HepG2 (cell line): ENCODE results near the gene LRP2. TPM values are rescaled to one million over a fixed set of nuclear protein-coding genes. Genes with fewer than 3 reads are reported as not detected.

Experiments used
- ATAC-seq: fragments of 200-7000 bp; cut with Tn5 transposase; 3 replicates; pipeline ENCODE4 v1.9.1; 2020; ENCODE audit warnings: mild to moderate bottlenecking, moderate library complexity
- BruUV-seq: library from RNA; stranded (reverse); fragments of 400-500 nt; replicated peaks from 2 replicates; lab custom pipeline; 2021; lab: Mats Ljungman, UMichigan
- CTCF ChIA-PET: fragments of 300-600 bp; formaldehyde crosslinking; extraction: SDS; loops from one replicate; lab custom pipeline; 2021; ENCODE audit warnings: low total read pairs, inconsistent platforms, low intra/inter-chr PET ratio; lab: Yijun Ruan, JAX
- POLR2A ChIA-PET: fragments of 350-600 bp; sonication (Branson Sonifier 250); formaldehyde crosslinking; loops from one replicate; lab custom pipeline; 2020; ENCODE audit warnings: antibody characterized with exemption, inconsistent platforms; lab: Yijun Ruan, JAX
- DNase-seq: peaks from one replicate; pipeline ENCODE4 v3.0.0-alpha.2; 2015; ENCODE audit warnings: low spot score
- FAIRE-seq: peaks from 3 replicates; lab custom pipeline; 2011; peaks lifted over from hg19 to GRCh38; lab: Jason Lieb, UNC
- H2AFZ ChIP-seq: one replicate; pipeline ENCODE4 v1.6.1; 2011; ENCODE audit warnings: low read length, inconsistent platforms
- H3K27ac ChIP-seq: fragments of 300-600 bp; 3 replicates; pipeline ENCODE4 v1.8.0; 2011; ENCODE audit warnings: mixed run types, mild to moderate bottlenecking, mixed read lengths, low read length, inconsistent platforms; ENCODE audit not compliant: insufficient read depth; ENCODE audit errors: extremely low read length
- H3K27me3 ChIP-seq, 2 experiments: fragments of 200-600 bp in 1 of 2; 2 replicates in 1 of 2; 3 replicates in 1 of 2; pipeline versions ENCODE4 v1.6.0 to v1.8.0; 2011; ENCODE audit warnings: low read length in 2 of 2, mild to moderate bottlenecking in 2 of 2, moderate library complexity in 2 of 2, inconsistent platforms in 1 of 2; ENCODE audit not compliant: insufficient read depth in 2 of 2, control insufficient read depth in 1 of 2
- H3K36me3 ChIP-seq, 2 experiments: fragments of 200-600 bp in 1 of 2; replicated peaks in 1 of 2; 2 replicates in 1 of 2; 3 replicates in 1 of 2; pipeline versions ENCODE4 v1.5.1 to v1.8.0; 2011; ENCODE audit warnings: low read length in 2 of 2, inconsistent platforms in 1 of 2; ENCODE audit not compliant: insufficient read depth in 2 of 2, control insufficient read depth in 1 of 2
- H3K4me1 ChIP-seq: 2 replicates; pipeline ENCODE4 v1.5.1; 2012; ENCODE audit warnings: low read length, inconsistent platforms; ENCODE audit not compliant: insufficient read depth
- H3K4me2 ChIP-seq: 2 replicates; pipeline ENCODE4 v1.6.0; 2011; ENCODE audit warnings: low read depth, low read length, inconsistent platforms
- H3K4me3 ChIP-seq, 3 experiments: fragments of 200-600 bp in 1 of 3; sonication (generic), shearing (Covaris generic) in 1 of 3; replicated peaks in 1 of 3; 2 replicates each; pipeline ENCODE4 v1.5.1; 2011 to 2016; ENCODE audit warnings: low read length in 3 of 3, inconsistent platforms in 2 of 3, low read depth in 2 of 3, mild to moderate bottlenecking in 2 of 3, control low read depth in 1 of 3, mixed read lengths in 1 of 3; ENCODE audit not compliant: insufficient read depth in 1 of 3
- H3K79me2 ChIP-seq: one replicate; pipeline ENCODE4 v1.6.1; 2011; ENCODE audit warnings: low read length, inconsistent platforms; ENCODE audit not compliant: insufficient read depth
- H3K9ac ChIP-seq: 2 replicates; pipeline ENCODE4 v1.6.0; 2011; ENCODE audit warnings: mild to moderate bottlenecking, low read depth, low read length, inconsistent platforms; ENCODE audit not compliant: insufficient read depth
- H3K9me3 ChIP-seq: 2 replicates; pipeline ENCODE4 v1.5.1; 2012; ENCODE audit warnings: mild to moderate bottlenecking, low read length
- H4K20me1 ChIP-seq: 2 replicates; pipeline ENCODE4 v1.6.0; 2011; ENCODE audit warnings: inconsistent platforms, mild to moderate bottlenecking, low read length, moderate library complexity; ENCODE audit not compliant: insufficient read depth
- ELF1 ChIP-seq: sonication (generic); formaldehyde crosslinking; IDR thresholded peaks from 2 replicates; pipeline ENCODE4 v1.4.0; 2020; ENCODE audit warnings: missing genetic modification reagents
- HDAC2 ChIP-seq: sonication (generic); formaldehyde crosslinking; IDR thresholded peaks from 2 replicates; pipeline ENCODE4 v1.4.0; 2020; ENCODE audit warnings: missing genetic modification reagents
- HNRNPK ChIP-seq: fragments of 200-400 bp; formaldehyde crosslinking; IDR thresholded peaks from 2 replicates; pipeline ENCODE4 v1.6.1; 2018; ENCODE audit warnings: low read length, low read depth, moderate library complexity, mild to moderate bottlenecking; ENCODE audit not compliant: poor library complexity, severe bottlenecking
- JARID2 ChIP-seq: sonication (generic); formaldehyde crosslinking; IDR thresholded peaks from 2 replicates; pipeline ENCODE4 v1.8.1; 2023; ENCODE audit warnings: missing genetic modification reagents, inconsistent platforms; ENCODE audit not compliant: insufficient replicate concordance
- SMC3 ChIP-seq: IDR thresholded peaks from 2 replicates; pipeline ENCODE4 v1.6.1; 2011; ENCODE audit warnings: low read length, improper control_type of control experiment
- SRSF9 ChIP-seq: fragments of 200-400 bp; formaldehyde crosslinking; IDR thresholded peaks from 2 replicates; pipeline ENCODE4 v1.6.1; 2018; ENCODE audit warnings: borderline replicate concordance, mild to moderate bottlenecking, low read depth, low read length; ENCODE audit not compliant: insufficient read depth, poor library complexity, severe bottlenecking
- SSRP1 ChIP-seq: IDR thresholded peaks from 2 replicates; pipeline ENCODE4 v1.6.1; 2016; ENCODE audit warnings: control low read depth
- ZFP82 ChIP-seq: sonication (generic); formaldehyde crosslinking; IDR thresholded peaks from 2 replicates; pipeline ENCODE4 v1.5.1; 2020; ENCODE audit warnings: mild to moderate bottlenecking, missing genetic modification reagents, borderline replicate concordance
- ZKSCAN1 ChIP-seq: fragments of 150-350 bp; IDR thresholded peaks from 2 replicates; pipeline ENCODE4 v1.6.1; 2014; ENCODE audit warnings: low read length
- ZNF629 ChIP-seq: sonication (generic); formaldehyde crosslinking; conservative IDR thresholded peaks from 2 replicates; pipeline ENCODE4 v1.5.0; 2020; ENCODE audit warnings: missing genetic modification reagents
- ZNF7 ChIP-seq: IDR thresholded peaks from 2 replicates; pipeline ENCODE4 v1.6.1; 2016; ENCODE audit warnings: missing biosample characterization, missing genetic modification reagents
- WGBS: methylation state at CpG from one replicate; pipeline ENCODE4 v1.1.6; 2017; ENCODE audit warnings: low lambda C conversion rate; 5-methylcytosine and 5-hydroxymethylcytosine counted together
- in situ Hi-C: cut with HindIII; loops from 2 replicates; pipeline ENCODE4 v1.10.0; 2017; ENCODE audit warnings: low pct_unique_long_range_greater_than_20kb; ENCODE audit not compliant: extremely low pct_ligation_motif_present
- intact Hi-C: fragments of 100-400 bp; cut with micrococcal nuclease; formaldehyde crosslinking; loops from one replicate; pipeline ENCODE4 v1.10.0; 2022; ENCODE audit not compliant: unreplicated experiment
- polyA plus RNA-seq, 8 experiments: library from polyadenylated mRNA; depleted of rRNA in 3 of 8; stranded (reverse) in 7 of 8; unstranded in 1 of 8; fragments of >200 nt; fragmentation: Illumina TruSeq in 4 of 8; extraction: Trizol in 4 of 8; gene quantifications; 2 replicates each; pipeline versions ENCODE4 v1.2.1 to v1.2.3, GENCODE V29; 2011 to 2016; ENCODE audit warnings: low read depth in 4 of 8, missing spikeins in 1 of 8, mixed read lengths in 1 of 8; ENCODE audit not compliant: insufficient read depth in 1 of 8
- total RNA-seq, 5 experiments: library from RNA; depleted of rRNA; stranded (reverse); fragments of >200 nt; fragmentation: Illumina TruSeq; extraction: Trizol; gene quantifications; 2 replicates each; pipeline ENCODE4 v1.2.3, GENCODE V29; 2016; ENCODE audit warnings: low read depth in 1 of 5
- TF ChIP-seq, protein P1 (sequence below), 2 experiments: sonication (generic) in 1 of 2; formaldehyde crosslinking in 1 of 2; IDR thresholded peaks; 2 replicates each; pipeline versions ENCODE4 v1.5.1 to v1.6.1; 2011 to 2020; ENCODE audit warnings: borderline replicate concordance in 1 of 2, low read depth in 1 of 2, low read length in 1 of 2, mild to moderate bottlenecking in 1 of 2, missing genetic modification reagents in 1 of 2, moderate library complexity in 1 of 2
- TF ChIP-seq, protein P2 (sequence below): sonication (generic); formaldehyde crosslinking; IDR thresholded peaks from 2 replicates; pipeline ENCODE4 v1.5.1; 2020; ENCODE audit warnings: mild to moderate bottlenecking, missing genetic modification reagents
- TF ChIP-seq, protein P3 (sequence below): sonication (generic); formaldehyde crosslinking; IDR thresholded peaks from 2 replicates; pipeline ENCODE4 v1.5.1; 2020; ENCODE audit warnings: missing genetic modification reagents, mild to moderate bottlenecking, borderline replicate concordance
- TF ChIP-seq, protein P4 (sequence below): IDR thresholded peaks from 2 replicates; pipeline ENCODE4 v1.6.1; 2016
- TF ChIP-seq, protein P5 (sequence below): sonication (generic); formaldehyde crosslinking; IDR thresholded peaks from 2 replicates; pipeline ENCODE4 v1.8.0; 2022; ENCODE audit warnings: missing genetic modification reagents, mild to moderate bottlenecking, inconsistent platforms, borderline replicate concordance

Gene LRP2
- total and polyA plus RNA-seq, 2 of the 13 experiments (the other 11 are each of a cell fraction or from before 2014, with no cell fraction given), result 0.03 to 0.15 TPM

GRCh38 chr2:169232551-169233154, 129.7 kb downstream of the LRP2 start:
- WGBS, result 49% methylated on average over 11 of the region's 11 CpGs
- Histone ChIP-seq H3K27me3 (peaks cover 0 to 8% of the 10 kb centered on the region in 2 experiments; a peak in 2 of 5 replicates), H3K27ac (no peak overlapping the region), H2AFZ (no peak overlapping the region), H3K79me2 (no peaks in the 10 kb centered on the region), H3K4me2 (no peak overlapping the region), H3K9me3 (no peaks in the 10 kb centered on the region), H3K9ac (no peak overlapping the region), H3K4me1 (0 out of 2 replicates have a peak, but pooled peaks cover under 1% of the 10 kb centered on the region), H4K20me1 (no peaks in the 10 kb centered on the region), H3K4me3 (no peak overlapping the region), H3K36me3 (no peaks in the 10 kb centered on the region)
- intact Hi-C loops (no loop called here), in situ Hi-C loops (no loop called here)
- ChIA-PET POLR2A (no interaction called here), CTCF (no interaction called here)
- BruUV-seq, result no TSS peak
- FAIRE-seq (no peak), DNase-seq (no peak), ATAC-seq (no peak)
- TF ChIP-seq JARID2, result no peak
- TF ChIP-seq, protein P1, sequence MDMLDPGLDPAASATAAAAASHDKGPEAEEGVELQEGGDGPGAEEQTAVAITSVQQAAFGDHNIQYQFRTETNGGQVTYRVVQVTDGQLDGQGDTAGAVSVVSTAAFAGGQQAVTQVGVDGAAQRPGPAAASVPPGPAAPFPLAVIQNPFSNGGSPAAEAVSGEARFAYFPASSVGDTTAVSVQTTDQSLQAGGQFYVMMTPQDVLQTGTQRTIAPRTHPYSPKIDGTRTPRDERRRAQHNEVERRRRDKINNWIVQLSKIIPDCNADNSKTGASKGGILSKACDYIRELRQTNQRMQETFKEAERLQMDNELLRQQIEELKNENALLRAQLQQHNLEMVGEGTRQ (IDR thresholded peaks at IDR 0.05; ENCODE audit: low read depth, low read length), result no peak
- TF ChIP-seq, protein P1 (CRISPR knock-in tag; IDR thresholded peaks at IDR 0.05; ENCODE audit: borderline replicate concordance), result no peak
- no peak for TF ChIP-seq HDAC2 (CRISPR knock-in tag)
- TF ChIP-seq, protein P2, sequence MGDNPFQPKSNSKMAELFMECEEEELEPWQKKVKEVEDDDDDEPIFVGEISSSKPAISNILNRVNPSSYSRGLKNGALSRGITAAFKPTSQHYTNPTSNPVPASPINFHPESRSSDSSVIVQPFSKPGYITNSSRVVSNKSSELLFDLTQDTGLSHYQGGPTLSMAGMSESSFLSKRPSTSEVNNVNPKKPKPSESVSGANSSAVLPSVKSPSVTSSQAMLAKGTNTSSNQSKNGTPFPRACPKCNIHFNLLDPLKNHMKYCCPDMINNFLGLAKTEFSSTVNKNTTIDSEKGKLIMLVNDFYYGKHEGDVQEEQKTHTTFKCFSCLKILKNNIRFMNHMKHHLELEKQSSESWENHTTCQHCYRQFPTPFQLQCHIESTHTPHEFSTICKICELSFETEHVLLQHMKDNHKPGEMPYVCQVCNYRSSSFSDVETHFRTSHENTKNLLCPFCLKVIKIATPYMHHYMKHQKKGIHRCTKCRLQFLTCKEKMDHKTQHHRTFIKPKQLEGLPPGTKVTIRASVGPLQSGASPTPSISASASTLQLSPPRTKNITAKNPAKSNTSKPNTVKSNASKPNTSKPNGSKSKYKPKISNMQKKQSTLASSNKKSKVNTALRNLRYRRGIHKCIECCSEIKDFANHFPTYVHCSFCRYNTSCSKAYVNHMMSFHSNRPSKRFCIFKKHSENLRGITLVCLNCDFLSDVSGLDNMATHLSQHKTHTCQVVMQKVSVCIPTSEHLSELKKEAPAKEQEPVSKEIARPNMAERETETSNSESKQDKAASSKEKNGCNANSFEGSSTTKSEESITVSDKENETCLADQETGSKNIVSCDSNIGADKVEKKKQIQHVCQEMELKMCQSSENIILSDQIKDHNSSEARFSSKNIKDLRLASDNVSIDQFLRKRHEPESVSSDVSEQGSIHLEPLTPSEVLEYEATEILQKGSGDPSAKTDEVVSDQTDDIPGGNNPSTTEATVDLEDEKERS, result no peak
- no peak for TF ChIP-seq ZKSCAN1
- TF ChIP-seq SMC3, result no peak
- no peak for TF ChIP-seq HNRNPK
- TF ChIP-seq, protein P3, sequence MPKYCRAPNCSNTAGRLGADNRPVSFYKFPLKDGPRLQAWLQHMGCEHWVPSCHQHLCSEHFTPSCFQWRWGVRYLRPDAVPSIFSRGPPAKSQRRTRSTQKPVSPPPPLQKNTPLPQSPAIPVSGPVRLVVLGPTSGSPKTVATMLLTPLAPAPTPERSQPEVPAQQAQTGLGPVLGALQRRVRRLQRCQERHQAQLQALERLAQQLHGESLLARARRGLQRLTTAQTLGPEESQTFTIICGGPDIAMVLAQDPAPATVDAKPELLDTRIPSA (CRISPR knock-in tag), result no peak
- TF ChIP-seq ELF1 (CRISPR knock-in tag), result no peak
- TF ChIP-seq ZNF7 (CRISPR knock-in tag), result no peak
- TF ChIP-seq, protein P4, sequence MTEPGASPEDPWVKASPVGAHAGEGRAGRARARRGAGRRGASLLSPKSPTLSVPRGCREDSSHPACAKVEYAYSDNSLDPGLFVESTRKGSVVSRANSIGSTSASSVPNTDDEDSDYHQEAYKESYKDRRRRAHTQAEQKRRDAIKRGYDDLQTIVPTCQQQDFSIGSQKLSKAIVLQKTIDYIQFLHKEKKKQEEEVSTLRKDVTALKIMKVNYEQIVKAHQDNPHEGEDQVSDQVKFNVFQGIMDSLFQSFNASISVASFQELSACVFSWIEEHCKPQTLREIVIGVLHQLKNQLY (CRISPR knock-in tag), result no peak
- TF ChIP-seq ZNF629 (CRISPR knock-in tag), result no peak
- TF ChIP-seq SSRP1 (CRISPR knock-in tag), result no peak
- TF ChIP-seq, protein P5, sequence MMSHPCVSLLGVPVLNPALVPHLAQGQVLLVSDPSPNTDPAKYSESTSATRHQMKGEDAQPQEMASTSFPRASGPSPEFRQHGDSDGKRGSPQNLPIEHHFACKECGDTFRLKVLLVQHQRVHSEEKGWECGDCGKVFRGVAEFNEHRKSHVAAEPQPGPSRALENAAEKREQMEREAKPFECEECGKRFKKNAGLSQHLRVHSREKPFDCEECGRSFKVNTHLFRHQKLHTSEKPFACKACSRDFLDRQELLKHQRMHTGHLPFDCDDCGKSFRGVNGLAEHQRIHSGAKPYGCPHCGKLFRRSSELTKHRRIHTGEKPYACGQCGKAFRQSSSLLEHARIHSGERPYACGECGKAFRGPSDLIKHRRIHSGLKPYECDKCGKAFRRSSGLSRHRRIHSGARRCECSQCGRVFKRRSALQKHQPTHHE, result no peak
- TF ChIP-seq SRSF9, result no peak
- no peak for TF ChIP-seq ZFP82 (CRISPR knock-in tag)
